VCaP (cell line): ENCODE data around the gene OVAAL.

Experiments used
- H3K27ac ChIP-seq: fragments of 450-650 bp; 2 replicates; pipeline ENCODE4 v1.5.1; 2017
- TF ChIP-seq, protein P1 (sequence below): fragments of 450-650 bp; conservative IDR thresholded peaks from 2 replicates; pipeline ENCODE4 v1.5.1; 2017; ENCODE audit warnings: mild to moderate bottlenecking, moderate library complexity

OVAAL gene

DNA sequence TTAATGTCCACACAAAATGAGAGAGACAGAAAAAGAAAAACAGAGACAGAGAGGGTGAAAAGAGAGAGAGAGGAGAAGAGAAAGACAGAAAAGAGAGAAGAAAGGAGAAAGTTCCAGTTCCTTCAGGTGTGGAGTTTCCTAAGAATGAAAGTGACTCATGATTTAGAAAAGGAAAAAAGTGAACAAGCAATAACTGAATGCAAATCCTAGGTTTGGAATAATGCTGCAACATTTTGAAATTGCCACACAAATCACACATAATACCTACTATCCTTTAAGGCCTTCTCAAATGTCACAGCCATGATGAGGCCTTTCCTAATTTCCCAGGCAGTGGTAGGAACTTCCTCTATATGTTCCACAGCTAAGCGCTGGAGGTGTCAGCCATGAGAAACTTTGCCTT, 41.6 kb downstream of the OVAAL start:
- TF ChIP-seq, protein P1, sequence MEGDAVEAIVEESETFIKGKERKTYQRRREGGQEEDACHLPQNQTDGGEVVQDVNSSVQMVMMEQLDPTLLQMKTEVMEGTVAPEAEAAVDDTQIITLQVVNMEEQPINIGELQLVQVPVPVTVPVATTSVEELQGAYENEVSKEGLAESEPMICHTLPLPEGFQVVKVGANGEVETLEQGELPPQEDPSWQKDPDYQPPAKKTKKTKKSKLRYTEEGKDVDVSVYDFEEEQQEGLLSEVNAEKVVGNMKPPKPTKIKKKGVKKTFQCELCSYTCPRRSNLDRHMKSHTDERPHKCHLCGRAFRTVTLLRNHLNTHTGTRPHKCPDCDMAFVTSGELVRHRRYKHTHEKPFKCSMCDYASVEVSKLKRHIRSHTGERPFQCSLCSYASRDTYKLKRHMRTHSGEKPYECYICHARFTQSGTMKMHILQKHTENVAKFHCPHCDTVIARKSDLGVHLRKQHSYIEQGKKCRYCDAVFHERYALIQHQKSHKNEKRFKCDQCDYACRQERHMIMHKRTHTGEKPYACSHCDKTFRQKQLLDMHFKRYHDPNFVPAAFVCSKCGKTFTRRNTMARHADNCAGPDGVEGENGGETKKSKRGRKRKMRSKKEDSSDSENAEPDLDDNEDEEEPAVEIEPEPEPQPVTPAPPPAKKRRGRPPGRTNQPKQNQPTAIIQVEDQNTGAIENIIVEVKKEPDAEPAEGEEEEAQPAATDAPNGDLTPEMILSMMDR = no peak

DNA sequence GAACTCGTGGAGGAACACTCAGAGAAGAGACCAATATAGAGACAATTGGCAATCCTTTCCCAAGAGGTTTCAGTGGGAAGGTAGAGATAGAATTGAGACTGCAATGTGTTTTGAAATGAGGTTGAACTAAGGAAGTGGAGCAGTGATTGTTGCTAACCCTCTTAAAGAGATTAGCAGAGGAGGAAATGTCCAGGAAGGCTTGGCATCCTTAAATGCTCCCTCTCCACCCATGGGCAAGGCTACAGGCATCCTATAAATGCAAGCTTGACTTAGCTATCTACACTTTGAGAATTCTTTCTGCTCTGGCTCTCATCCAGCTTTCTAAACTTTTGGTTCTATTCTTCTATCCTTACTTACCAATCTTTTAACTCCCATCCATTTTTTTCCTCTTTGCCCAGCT, 42.7 kb downstream of the OVAAL start:
- TF ChIP-seq, protein P1 = no peak

More for the DNA sequence above, 41.6 kb downstream of the OVAAL start:
- H3K27ac ChIP-seq = no peak overlapping the region

DNA sequence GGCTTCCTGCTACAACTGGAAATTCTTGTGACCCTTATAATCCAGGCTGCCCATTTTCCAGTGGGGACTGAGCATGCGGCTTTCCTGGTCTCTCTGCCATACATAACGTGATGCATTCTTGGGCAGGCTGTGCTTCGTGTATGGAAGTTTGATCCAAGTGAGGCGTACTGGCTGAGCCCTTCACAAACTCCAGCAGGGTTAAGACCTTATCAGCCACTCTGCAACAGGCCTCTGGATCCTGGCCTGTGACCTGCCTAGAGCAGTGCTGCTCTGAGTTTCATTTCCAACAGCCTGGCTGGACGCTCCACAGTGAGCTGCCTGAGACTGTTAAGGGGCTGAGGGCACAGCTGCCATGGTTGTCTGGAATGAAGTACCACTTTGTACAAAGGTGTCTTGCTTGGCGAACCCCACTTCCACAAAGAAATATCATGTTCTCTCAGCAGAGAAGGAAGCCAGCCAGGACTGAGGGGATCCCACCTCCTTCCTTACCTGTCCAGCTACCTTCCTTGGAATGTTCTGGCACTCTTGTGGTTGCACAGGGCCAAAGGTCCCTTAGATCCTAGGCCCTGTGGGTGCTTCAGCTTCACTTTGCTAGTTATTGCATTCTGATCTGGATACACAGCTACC, 44.6 kb downstream of the OVAAL start:
- no peak overlapping the region for H3K27ac ChIP-seq
- TF ChIP-seq, protein P1 = no peak

More for the DNA sequence above, 42.7 kb downstream of the OVAAL start:
- no peak overlapping the region for H3K27ac ChIP-seq

DNA sequence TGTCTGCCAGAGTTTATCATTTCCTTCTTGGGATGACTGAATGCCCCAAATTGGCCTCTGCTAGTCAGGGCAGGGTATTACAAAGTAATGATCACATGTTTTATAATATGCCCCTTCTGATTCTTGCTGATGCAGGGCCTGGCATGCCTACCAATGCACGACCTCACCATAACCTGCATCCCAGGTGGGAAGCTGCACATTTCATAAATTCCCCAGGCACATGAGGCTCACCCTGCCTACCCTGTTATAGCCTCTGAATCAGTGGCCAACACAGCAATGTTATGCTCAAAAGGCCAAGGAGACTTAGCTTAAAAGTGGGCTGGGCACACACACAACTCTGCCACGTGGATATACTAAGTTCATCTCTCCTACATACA, 45.1 kb downstream of the OVAAL start:
- TF ChIP-seq, protein P1 = no peak
- no peak overlapping the region for H3K27ac ChIP-seq

DNA sequence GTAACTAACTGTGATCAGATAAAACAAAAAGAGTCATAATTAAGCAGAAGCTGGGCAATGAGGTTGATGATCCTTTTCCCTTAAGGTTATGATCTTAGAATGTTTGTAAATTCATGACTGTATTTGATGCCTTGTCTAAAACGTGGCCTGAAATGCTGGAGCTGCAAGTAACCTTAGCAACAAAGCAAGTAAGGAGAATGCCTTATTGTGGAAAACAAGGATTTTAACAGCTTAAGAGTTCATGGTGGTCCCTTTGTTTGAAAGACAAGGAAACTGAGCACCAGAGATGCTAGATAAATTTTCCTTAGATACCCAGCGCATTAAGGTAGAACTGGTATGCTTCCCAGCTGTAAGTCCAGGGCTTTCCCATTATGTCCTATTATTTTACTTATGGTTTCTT, 47.4 kb downstream of the OVAAL start:
- TF ChIP-seq, protein P1 = no peak

DNA sequence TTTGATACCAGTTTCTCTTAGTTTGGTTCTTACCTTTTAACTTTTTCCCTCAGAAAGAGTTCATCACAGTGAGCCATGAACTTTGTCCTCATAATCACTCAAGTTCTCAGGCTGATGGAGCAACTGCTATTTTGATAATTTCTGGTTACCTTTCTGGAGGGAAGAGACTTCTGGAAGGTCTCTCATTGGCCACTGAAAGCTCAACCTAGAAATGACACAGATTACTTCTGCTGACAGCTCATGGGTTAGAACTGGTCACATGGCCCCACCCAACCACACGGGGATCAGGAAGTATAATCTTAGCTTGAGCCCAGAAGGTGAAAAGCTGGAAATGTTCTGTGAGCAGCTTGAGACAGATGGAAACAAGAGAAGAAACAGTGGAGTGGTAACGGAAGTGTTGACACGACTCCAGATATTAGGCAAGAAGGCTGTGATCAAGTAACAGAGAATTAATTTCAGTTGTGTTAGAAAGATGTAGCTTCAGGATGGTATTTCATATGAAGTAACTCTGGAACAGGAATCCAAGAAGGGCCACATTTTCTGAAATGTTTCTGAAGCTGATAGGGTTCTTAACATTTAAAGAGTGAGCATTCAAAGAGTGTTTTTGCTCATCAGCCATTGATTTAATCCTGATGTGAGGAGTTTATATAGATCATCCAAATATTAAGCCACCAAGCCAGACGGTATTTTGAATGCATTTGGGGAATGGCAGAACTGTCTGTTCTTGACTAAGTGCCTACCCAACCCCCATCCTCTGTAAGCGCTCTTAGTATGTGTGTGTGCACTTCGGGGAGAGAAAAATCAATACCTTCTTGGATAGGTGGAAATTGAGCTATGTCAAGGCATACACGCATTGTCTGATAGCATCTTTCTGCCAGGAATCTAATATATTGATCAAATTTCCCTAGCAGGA, 51.1 kb downstream of the OVAAL start:
- TF ChIP-seq, protein P1 = no peak
- no peak overlapping the region for H3K27ac ChIP-seq

More for the DNA sequence above, 47.4 kb downstream of the OVAAL start:
- no peak overlapping the region for H3K27ac ChIP-seq

DNA sequence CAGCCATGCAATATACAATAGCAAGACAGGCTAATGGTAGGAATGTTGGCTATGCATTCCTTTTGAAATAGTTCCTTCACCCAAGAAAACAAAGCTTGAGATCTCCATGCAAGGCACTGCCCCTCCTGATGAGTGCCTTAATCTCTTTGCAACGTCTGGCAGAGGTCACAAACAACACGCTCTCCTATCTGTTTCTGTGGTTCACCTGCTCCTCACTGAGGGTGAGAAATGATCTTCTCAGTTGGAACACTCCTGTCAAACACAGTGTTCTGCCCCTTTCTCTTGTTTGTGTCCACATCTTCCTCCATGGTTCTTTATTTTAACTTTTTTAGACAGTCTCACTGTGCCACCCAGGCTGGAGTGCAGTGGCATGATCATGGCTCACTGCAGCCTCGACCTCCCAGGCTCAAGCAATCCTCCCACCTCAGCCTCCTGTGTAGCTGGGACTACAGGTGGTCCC, 51.8 kb downstream of the OVAAL start:
- TF ChIP-seq, protein P1 = no peak
- no peak overlapping the region for H3K27ac ChIP-seq
